ENCODE measurements around the gene SORCS2.

- TF ChIP-seq EZH2 (IDR thresholded peaks at IDR 0.05; ENCODE audit: borderline replicate concordance, low read length) (no peak), CTCF (IDR thresholded peaks at IDR 0.05; ENCODE audit: low read length) (no peak)
Observed at GRCh38 chr4:7529368-7530080, 337.2 kb downstream of the SORCS2 start.

Data from OCI-LY1 (cell line).